GM20000 (cell line): ENCODE results near the gene TP53I11.

ENCODE experiments used
- DNase-seq: peaks from one replicate; pipeline ENCODE4 v3.0.0; 2012; ENCODE audit warnings: low spot score
- CTCF ChIP-seq: IDR thresholded peaks from 2 replicates; pipeline ENCODE4 v1.5.1; 2012; ENCODE audit warnings: mild to moderate bottlenecking, control low read depth; ENCODE audit errors: extremely low read depth, missing control alignments

Gene TP53I11

GRCh38 chr11:44884056-44884455 is 66.6 kb downstream of the TP53I11 start:
- TF ChIP-seq CTCF: no peak

GRCh38 chr11:44883277-44883676 is 67.4 kb downstream of the TP53I11 start:
- TF ChIP-seq CTCF: no peak
- no peak for DNase-seq

More at GRCh38 chr11:44884056-44884455, 66.6 kb downstream of the TP53I11 start:
- no peak for DNase-seq
